GM12878 (cell line): ENCODE data around the gene OSBPL3. TPM values are rescaled to one million over a fixed set of nuclear protein-coding genes. Genes with fewer than 3 reads are reported as not detected.
A peak's percentile ranks its signal among the peaks of the same experiment; 100 is the strongest.

Experiments used
- BACH1 ChIP-seq: fragments of 450-650 bp; IDR thresholded peaks from 2 replicates; pipeline ENCODE4 v1.6.1; 2017; ENCODE audit warnings: mild to moderate bottlenecking, borderline replicate concordance
- BCL3 ChIP-seq: IDR thresholded peaks from 2 replicates; pipeline ENCODE4 v1.6.1; 2011; ENCODE audit warnings: borderline replicate concordance, low read depth, mild to moderate bottlenecking, moderate library complexity, low read length; ENCODE audit not compliant: insufficient read depth, poor library complexity, severe bottlenecking
- BHLHE40 ChIP-seq, 2 experiments: fragments of 450-650 bp in 1 of 2; IDR thresholded peaks; 2 replicates each; pipeline ENCODE4 v1.6.1; 2011 to 2017; ENCODE audit warnings: low read depth in 2 of 2, borderline replicate concordance in 1 of 2, improper control_type of control experiment in 1 of 2, low read length in 1 of 2, mild to moderate bottlenecking in 1 of 2
- EZH2 ChIP-seq: IDR thresholded peaks from 2 replicates; pipeline ENCODE4 v1.6.1; 2012; ENCODE audit warnings: low read depth, mild to moderate bottlenecking, control low read depth, inconsistent platforms, low read length, borderline replicate concordance; ENCODE audit not compliant: control insufficient read depth
- HDAC6 ChIP-seq: fragments of 200-600 bp; sonication (generic); IDR thresholded peaks from one replicate; pipeline ENCODE4 v1.8.0; 2017; ENCODE audit warnings: antibody characterized with exemption; ENCODE audit not compliant: unreplicated experiment
- IKZF1 ChIP-seq: fragments of 450-650 bp; conservative IDR thresholded peaks from 2 replicates; pipeline ENCODE4 v1.6.1; 2017; ENCODE audit warnings: antibody characterized with exemption, mild to moderate bottlenecking
- MYB ChIP-seq: fragments of 150-350 bp; IDR thresholded peaks from 2 replicates; pipeline ENCODE4 v1.6.1; 2014; ENCODE audit warnings: mild to moderate bottlenecking, low read depth, low read length, borderline replicate concordance
- NR2F1 ChIP-seq: fragments of 450-650 bp; conservative IDR thresholded peaks from 2 replicates; pipeline ENCODE4 v1.6.1; 2017; ENCODE audit warnings: mild to moderate bottlenecking
- PRDM15 ChIP-seq: fragments of 450-650 bp; formaldehyde crosslinking; IDR thresholded peaks from 2 replicates; pipeline ENCODE4 v1.4.0; 2020; ENCODE audit warnings: mild to moderate bottlenecking, moderate library complexity
- RUNX3 ChIP-seq: IDR thresholded peaks from 2 replicates; pipeline ENCODE4 v1.6.1; 2012; ENCODE audit warnings: low read length, inconsistent platforms
- SMAD5 ChIP-seq: IDR thresholded peaks from 2 replicates; pipeline ENCODE4 v1.6.1; 2016; ENCODE audit warnings: antibody characterized with exemption, low read depth
- TAF1 ChIP-seq: IDR thresholded peaks from 2 replicates; pipeline ENCODE4 v1.6.1; 2011; ENCODE audit warnings: mild to moderate bottlenecking, low read depth, low read length, borderline replicate concordance
- TCF3 ChIP-seq: IDR thresholded peaks from 2 replicates; pipeline ENCODE4 v1.6.1; 2012; ENCODE audit warnings: low read depth, mild to moderate bottlenecking, low read length, borderline replicate concordance; ENCODE audit not compliant: insufficient read depth
- ZNF207 ChIP-seq: fragments of 450-650 bp; IDR thresholded peaks from 2 replicates; pipeline ENCODE4 v1.6.1; 2014; ENCODE audit warnings: antibody characterized with exemption, mild to moderate bottlenecking, borderline replicate concordance
- polyA plus RNA-seq, 11 experiments: library from polyadenylated mRNA; depleted of rRNA in 4 of 11; unstranded in 6 of 11; stranded (reverse) in 5 of 11; fragments of >200 nt; fragmentation: Nextera tagmentation in 4 of 11; fragmentation: Illumina TruSeq in 1 of 11; extraction: Ambion mirVana in 4 of 11; extraction: Trizol in 1 of 11; gene quantifications; 1 replicate in 1 of 11; 2 replicates in 10 of 11; pipeline versions ENCODE4 v1.2.1 to v1.2.3, GENCODE V29; 2011 to 2016; ENCODE audit warnings: inconsistent platforms in 2 of 11, missing spikeins in 2 of 11, low read depth in 1 of 11
- total RNA-seq, 4 experiments: library from RNA; depleted of rRNA in 3 of 4; stranded (reverse); fragments of >200 nt in 3 of 4; fragmentation: Illumina TruSeq in 1 of 4; extraction: Trizol in 1 of 4; gene quantifications; 2 replicates each; pipeline versions ENCODE4 v1.2.1 to v1.2.3, GENCODE V29; 2013 to 2021

OSBPL3 gene
- total and polyA plus RNA-seq, 10 of the 15 experiments (the other 5 are each of a cell fraction or from before 2014, with no cell fraction given), result 6.1 to 46.6 (median 27.0) TPM

GRCh38 chr7:24757353-24758275, 222.4 kb downstream of the OSBPL3 start, which contains the start of gene GSDME (continued):
- TF ChIP-seq HDAC6, result peak; percentile 22
- no peak for TF ChIP-seq MYB
- peak; percentile 73 for TF ChIP-seq NR2F1
- TF ChIP-seq ZNF207, result no peak
- TF ChIP-seq PRDM15 (CRISPR knock-in tag), result no peak
- TF ChIP-seq IKZF1, result peak; percentile 30; the same call in 1 of the 2 replicates
- TF ChIP-seq TCF3, result peak; percentile 36; the same call in 1 of the 2 replicates
- 0 out of 4 replicates have a peak, but pooled peaks of 1 of the 2 experiments have one; percentile 31 for TF ChIP-seq BHLHE40 (IDR thresholded peaks at IDR 0.05; ENCODE audit: borderline replicate concordance in 1 of 2, low read depth in 2 of 2, low read length in 1 of 2)
- no peak for TF ChIP-seq EZH2
- no peak for TF ChIP-seq SMAD5
- TF ChIP-seq BCL3, result peak; percentile 43
- TF ChIP-seq BACH1, result 0 out of 2 replicates have a peak, but pooled peaks have one; percentile 7
- 0 out of 2 replicates have a peak, but pooled peaks have one; percentile 10 for TF ChIP-seq RUNX3
- TF ChIP-seq TAF1, result 0 out of 2 replicates have a peak, but pooled peaks have one; percentile 37
